Endodermal cell (in vitro differentiated cells): ENCODE results near the gene CATSPERD. TPM values are rescaled to one million over a fixed set of nuclear protein-coding genes. Genes with fewer than 3 reads are reported as not detected.

Experiments
- DNase-seq: peaks from one replicate; pipeline ENCODE4 v3.0.0-alpha.2; 2017
- H3K27ac ChIP-seq: 2 replicates; pipeline ENCODE4 v1.5.1; 2013; ENCODE audit warnings: mild to moderate bottlenecking, low read depth, low read length, moderate library complexity
- H3K27me3 ChIP-seq: 2 replicates; pipeline ENCODE4 v1.6.1; 2013; ENCODE audit warnings: mild to moderate bottlenecking, low read length, moderate library complexity; ENCODE audit not compliant: insufficient read depth, control insufficient read depth, poor library complexity, severe bottlenecking
- H3K36me3 ChIP-seq: 2 replicates; pipeline ENCODE4 v1.7.0; 2013; ENCODE audit warnings: mild to moderate bottlenecking, low read length, moderate library complexity; ENCODE audit not compliant: control insufficient read depth, insufficient read depth
- H3K4me1 ChIP-seq: one replicate; pipeline ENCODE4 v1.7.0; 2013; ENCODE audit warnings: low read length; ENCODE audit not compliant: control insufficient read depth, insufficient read depth
- H3K4me3 ChIP-seq: 2 replicates; pipeline ENCODE4 v1.5.1; 2013; ENCODE audit warnings: mild to moderate bottlenecking, low read length, moderate library complexity
- H3K9ac ChIP-seq: 2 replicates; pipeline ENCODE4 v1.6.1; 2013; ENCODE audit warnings: mild to moderate bottlenecking, low read length, moderate library complexity; ENCODE audit not compliant: poor library complexity, severe bottlenecking; ENCODE audit errors: extremely low read depth
- H3K9me3 ChIP-seq: 2 replicates; pipeline ENCODE4 v1.6.1; 2013; ENCODE audit warnings: mild to moderate bottlenecking, low read length, moderate library complexity; ENCODE audit not compliant: control insufficient read depth
- H3K27ac Mint-ChIP-seq: 2 replicates; pipeline ENCODE4 v1.8.0; 2020; ENCODE audit warnings: mixed read lengths
- H3K27me3 Mint-ChIP-seq: 2 replicates; pipeline ENCODE4 v1.8.0; 2021; ENCODE audit warnings: mild to moderate bottlenecking, mixed read lengths; ENCODE audit not compliant: insufficient read depth
- H3K36me3 Mint-ChIP-seq: 2 replicates; pipeline ENCODE4 v1.8.0; 2020; ENCODE audit warnings: low read depth, mixed read lengths
- H3K4me1 Mint-ChIP-seq: 2 replicates; pipeline ENCODE4 v1.8.0; 2020; ENCODE audit warnings: mixed read lengths
- H3K4me3 Mint-ChIP-seq: 2 replicates; pipeline ENCODE4 v1.8.0; 2020; ENCODE audit warnings: mild to moderate bottlenecking, moderate library complexity, mixed read lengths
- H3K9me3 Mint-ChIP-seq: 2 replicates; pipeline ENCODE4 v1.8.0; 2020; ENCODE audit warnings: mild to moderate bottlenecking, mixed read lengths
- WGBS, 2 experiments: methylation state at CpG; one replicate each; pipeline versions ENCODE4 v1.1.5 to v1.1.7; 2013; ENCODE audit warnings: missing lambda C conversion rate in 2 of 2, mixed read lengths in 1 of 2; ENCODE audit not compliant: insufficient coverage in 1 of 2, insufficient read length in 1 of 2; 5-methylcytosine and 5-hydroxymethylcytosine counted together
- long read RNA-seq, 4 experiments: library from polyadenylated mRNA in 2 of 4; library from RNA in 1 of 4; library from capped mRNA in 1 of 4; stranded (forward) in 3 of 4; unstranded in 1 of 4; transcript quantifications; one replicate each; pipeline ENCODE4 v2.0.0, GENCODE V29; 2020 to 2021; ENCODE audit warnings: inconsistent platforms in 1 of 4
- polyA plus RNA-seq, 2 experiments: library from polyadenylated mRNA; stranded (reverse); fragments of 50-300 nt; gene quantifications; one replicate each; pipeline ENCODE4 v1.2.3, GENCODE V29; 2013
- total RNA-seq, 2 donors: library from RNA; stranded (reverse); fragmentation: NEBNext Ultra II Directional in 1 of 2; extraction: Animal tissue kit (Norgen Biotek cat#: 25700) in 1 of 2; gene quantifications; 2 replicates in 1 of 2; 3 replicates in 1 of 2; pipeline ENCODE4 v1.2.1, GENCODE V29; 2021
- TF ChIP-seq, protein P1 (sequence below): fragments of 200-600 bp; sonication (generic); conservative IDR thresholded peaks from 2 replicates; pipeline ENCODE4 v1.5.0; 2021; ENCODE audit warnings: antibody characterized with exemption, mild to moderate bottlenecking

CATSPERD gene
- not detected for total RNA-seq
- not detected for polyA plus RNA-seq (2013, experiment 1 of 2)
- polyA plus RNA-seq (2013, experiment 2 of 2) = not detected
- long read RNA-seq, experiment 1 = 0 reads
- long read RNA-seq, experiment 2 = 0 reads
- long read RNA-seq, experiment 3 = 0 reads
- long read RNA-seq, experiment 4 = 0 reads

GRCh38 chr19:5719961-5720790 is at the start of gene CATSPERD, which contains the start of gene LONP1:
Gene CATSPERD, plus strand, starts transcription at chr19:5720637. Its CDS starts 101 bp downstream, at chr19:5720738.
Gene LONP1, minus strand, starts transcription at chr19:5720146. Its CDS starts 14 bp downstream, at chr19:5720132.
- Mint-ChIP-seq H3K36me3 (peaks cover 12% of the 10 kb centered on the region), H3K27me3 (peaks cover 5% of the 10 kb centered on the region)

GRCh38 chr19:5671600-5671999 is 48.8 kb upstream of the CATSPERD start:
- H3K27ac ChIP-seq = no peak overlapping the region
- peaks cover 46% of the 10 kb centered on the region for H3K36me3 Mint-ChIP-seq
- 90 to 95% methylated on average over 7 of the region's 7 CpGs for WGBS, 2 experiments
- H3K9me3 ChIP-seq = no peaks in the 10 kb centered on the region
- no peak overlapping the region for H3K4me3 Mint-ChIP-seq
- H3K27me3 Mint-ChIP-seq = no peaks in the 10 kb centered on the region
- no peaks in the 10 kb centered on the region for H3K4me1 ChIP-seq
- DNase-seq = no peak
- H3K27me3 ChIP-seq = no peaks in the 10 kb centered on the region
- no peak overlapping the region for H3K27ac Mint-ChIP-seq
- TF ChIP-seq, protein P1, sequence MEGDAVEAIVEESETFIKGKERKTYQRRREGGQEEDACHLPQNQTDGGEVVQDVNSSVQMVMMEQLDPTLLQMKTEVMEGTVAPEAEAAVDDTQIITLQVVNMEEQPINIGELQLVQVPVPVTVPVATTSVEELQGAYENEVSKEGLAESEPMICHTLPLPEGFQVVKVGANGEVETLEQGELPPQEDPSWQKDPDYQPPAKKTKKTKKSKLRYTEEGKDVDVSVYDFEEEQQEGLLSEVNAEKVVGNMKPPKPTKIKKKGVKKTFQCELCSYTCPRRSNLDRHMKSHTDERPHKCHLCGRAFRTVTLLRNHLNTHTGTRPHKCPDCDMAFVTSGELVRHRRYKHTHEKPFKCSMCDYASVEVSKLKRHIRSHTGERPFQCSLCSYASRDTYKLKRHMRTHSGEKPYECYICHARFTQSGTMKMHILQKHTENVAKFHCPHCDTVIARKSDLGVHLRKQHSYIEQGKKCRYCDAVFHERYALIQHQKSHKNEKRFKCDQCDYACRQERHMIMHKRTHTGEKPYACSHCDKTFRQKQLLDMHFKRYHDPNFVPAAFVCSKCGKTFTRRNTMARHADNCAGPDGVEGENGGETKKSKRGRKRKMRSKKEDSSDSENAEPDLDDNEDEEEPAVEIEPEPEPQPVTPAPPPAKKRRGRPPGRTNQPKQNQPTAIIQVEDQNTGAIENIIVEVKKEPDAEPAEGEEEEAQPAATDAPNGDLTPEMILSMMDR = no peak
- no peak overlapping the region for H3K4me3 ChIP-seq
- H3K36me3 ChIP-seq = peaks cover 43% of the 10 kb centered on the region
- no peak overlapping the region for H3K9ac ChIP-seq
- no peaks in the 10 kb centered on the region for H3K9me3 Mint-ChIP-seq
- H3K4me1 Mint-ChIP-seq = peaks cover 10% of the 10 kb centered on the region

More at GRCh38 chr19:5719961-5720790, at the start of gene CATSPERD, which contains the start of gene LONP1:
- peak within 1 kb of the TSS; percentile 88 for H3K9ac ChIP-seq
- TF ChIP-seq, protein P1 = peak; percentile 81
- DNase-seq = peak; percentile 99
- 0 to 1% methylated on average over 25 to 90 of the region's 90 CpGs for WGBS, 2 experiments
- no peaks in the 10 kb centered on the region for H3K27me3 ChIP-seq
- peaks cover 3% of the 10 kb centered on the region for H3K4me1 ChIP-seq
- H3K4me3 ChIP-seq = peak within 1 kb of the TSS; percentile 94
- H3K9me3 ChIP-seq = no peaks in the 10 kb centered on the region
- peak within 1 kb of the TSS; percentile 94 for H3K27ac ChIP-seq
- H3K36me3 ChIP-seq = peaks cover 11% of the 10 kb centered on the region
- Mint-ChIP-seq H3K9me3 (no peaks in the 10 kb centered on the region), H3K4me1 (peaks cover 10% of the 10 kb centered on the region), H3K27ac (peak within 1 kb of the TSS; percentile 98), H3K4me3 (peak within 1 kb of the TSS; percentile 88)

DNA sequence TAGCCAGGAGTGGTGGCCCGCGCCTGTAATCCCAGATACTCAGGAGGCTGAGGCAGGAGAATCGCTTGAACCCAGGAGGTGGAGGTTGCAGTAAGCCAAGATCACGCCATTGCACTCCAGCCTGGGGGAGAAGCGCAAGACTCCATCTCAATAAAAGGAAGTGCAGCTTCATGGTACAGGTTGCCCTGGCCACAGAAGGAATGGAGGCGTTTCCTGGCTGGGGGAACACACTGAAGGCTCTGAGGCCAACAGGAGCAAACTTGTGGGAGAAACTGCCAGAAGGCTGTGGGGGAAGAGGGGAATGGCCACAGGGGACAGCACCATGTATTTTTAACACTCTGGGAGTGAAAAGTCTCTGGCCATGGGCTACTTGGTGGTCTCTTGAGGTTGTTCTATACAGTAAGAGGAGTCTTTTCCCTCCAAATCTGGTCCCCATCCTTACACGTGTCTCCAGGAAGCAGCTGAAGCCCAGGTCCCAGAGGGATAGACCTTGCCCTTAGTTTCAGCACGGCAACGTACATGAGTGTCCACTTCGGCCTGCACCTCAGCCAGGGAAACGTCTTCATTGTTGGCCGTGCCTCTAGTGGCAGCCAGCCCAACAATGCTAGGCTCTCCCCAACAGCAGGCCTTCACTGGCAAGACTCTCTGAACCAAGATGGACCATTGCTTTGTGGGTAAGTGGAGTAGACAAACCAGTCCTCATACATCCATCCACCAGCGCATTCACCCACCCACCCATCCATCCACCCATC is 47.6 kb upstream of the CATSPERD start:
- H3K4me1 Mint-ChIP-seq = peaks cover 4% of the 10 kb centered on the region
- Histone ChIP-seq H3K27ac (no peak overlapping the region), H3K4me1 (no peaks in the 10 kb centered on the region), H3K36me3 (peaks cover 36% of the 10 kb centered on the region), H3K4me3 (no peak overlapping the region), H3K27me3 (no peaks in the 10 kb centered on the region), H3K9me3 (no peaks in the 10 kb centered on the region), H3K9ac (no peak overlapping the region)
- H3K9me3 Mint-ChIP-seq = no peaks in the 10 kb centered on the region
- no peak overlapping the region for H3K27ac Mint-ChIP-seq
- no peak for DNase-seq
- TF ChIP-seq, protein P1 = no peak
- H3K27me3 Mint-ChIP-seq = no peaks in the 10 kb centered on the region
- H3K36me3 Mint-ChIP-seq = peaks cover 35% of the 10 kb centered on the region
- 97 to 98% methylated on average over 12 of the region's 13 CpGs for WGBS, 2 experiments
- no peak overlapping the region for H3K4me3 Mint-ChIP-seq
